GM12878 (cell line): ENCODE results near the gene ESYT2.

Experiments used
- IRF4 ChIP-seq: IDR thresholded peaks from 2 replicates; pipeline ENCODE4 v1.6.1; 2011; ENCODE audit warnings: low read depth, low read length
- PAX8 ChIP-seq: fragments of 450-650 bp; IDR thresholded peaks from 2 replicates; pipeline ENCODE4 v1.6.1; 2017; ENCODE audit warnings: mild to moderate bottlenecking, moderate library complexity
- POLR2AphosphoS5 ChIP-seq: IDR thresholded peaks from 2 replicates; pipeline ENCODE4 v1.6.1; 2011; ENCODE audit warnings: mild to moderate bottlenecking, low read length, inconsistent platforms
- RAD51 ChIP-seq: fragments of 450-650 bp; IDR thresholded peaks from 2 replicates; pipeline ENCODE4 v1.6.1; 2016; ENCODE audit warnings: moderate library complexity, mild to moderate bottlenecking, inconsistent platforms
- SP1 ChIP-seq: IDR thresholded peaks from one replicate; pipeline ENCODE4 v1.6.1; 2011; ENCODE audit warnings: low read depth, low read length
- TF ChIP-seq, protein P1 (sequence below), 3 experiments: IDR thresholded peaks in 2 of 3; conservative IDR thresholded peaks in 1 of 3; 2 replicates each; pipeline ENCODE4 v1.5.1; 2011; ENCODE audit warnings: low read depth in 3 of 3, low read length in 3 of 3, mild to moderate bottlenecking in 3 of 3, control low read depth in 2 of 3, moderate library complexity in 2 of 3, inconsistent platforms in 1 of 3, mixed read lengths in 1 of 3; ENCODE audit not compliant: control insufficient read depth in 2 of 3, insufficient read depth in 1 of 3; ENCODE audit errors: extremely low read depth in 1 of 3
- TF ChIP-seq, protein P2 (sequence below): IDR thresholded peaks from 2 replicates; pipeline ENCODE4 v1.6.1; 2012; ENCODE audit warnings: low read depth, low read length, improper control_type of control experiment

DNA sequence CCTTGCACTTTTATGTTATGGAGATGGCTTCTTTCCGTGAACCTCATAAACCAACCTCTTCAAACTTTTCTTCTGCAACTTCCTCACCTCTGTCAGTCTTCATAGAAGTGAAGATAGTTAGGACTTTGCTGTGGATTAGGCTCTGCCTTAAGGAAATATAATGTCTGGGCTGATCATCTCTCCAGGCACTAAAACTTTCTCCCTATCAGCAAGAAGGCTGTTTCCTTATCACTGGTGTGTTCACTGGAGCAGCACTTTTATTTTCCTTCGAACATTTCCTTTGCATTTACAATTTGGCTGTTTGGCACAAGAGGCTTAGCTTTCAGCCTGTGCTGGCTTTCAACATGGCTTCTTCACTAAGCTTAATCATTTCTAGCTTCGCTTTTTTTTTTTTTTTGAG is 52.8 kb downstream of the ESYT2 start:
- TF ChIP-seq SP1, result no peak
- TF ChIP-seq, protein P1, sequence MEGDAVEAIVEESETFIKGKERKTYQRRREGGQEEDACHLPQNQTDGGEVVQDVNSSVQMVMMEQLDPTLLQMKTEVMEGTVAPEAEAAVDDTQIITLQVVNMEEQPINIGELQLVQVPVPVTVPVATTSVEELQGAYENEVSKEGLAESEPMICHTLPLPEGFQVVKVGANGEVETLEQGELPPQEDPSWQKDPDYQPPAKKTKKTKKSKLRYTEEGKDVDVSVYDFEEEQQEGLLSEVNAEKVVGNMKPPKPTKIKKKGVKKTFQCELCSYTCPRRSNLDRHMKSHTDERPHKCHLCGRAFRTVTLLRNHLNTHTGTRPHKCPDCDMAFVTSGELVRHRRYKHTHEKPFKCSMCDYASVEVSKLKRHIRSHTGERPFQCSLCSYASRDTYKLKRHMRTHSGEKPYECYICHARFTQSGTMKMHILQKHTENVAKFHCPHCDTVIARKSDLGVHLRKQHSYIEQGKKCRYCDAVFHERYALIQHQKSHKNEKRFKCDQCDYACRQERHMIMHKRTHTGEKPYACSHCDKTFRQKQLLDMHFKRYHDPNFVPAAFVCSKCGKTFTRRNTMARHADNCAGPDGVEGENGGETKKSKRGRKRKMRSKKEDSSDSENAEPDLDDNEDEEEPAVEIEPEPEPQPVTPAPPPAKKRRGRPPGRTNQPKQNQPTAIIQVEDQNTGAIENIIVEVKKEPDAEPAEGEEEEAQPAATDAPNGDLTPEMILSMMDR (IDR thresholded peaks at IDR 0.05 in 2 of 3, conservative IDR thresholded peaks at IDR 0.05 in 1 of 3; ENCODE audit: control insufficient read depth in 2 of 3, extremely low read depth in 1 of 3, insufficient read depth in 1 of 3, low read depth in 3 of 3, low read length in 3 of 3), result no peak
- no peak for TF ChIP-seq POLR2AphosphoS5
- TF ChIP-seq, protein P2, sequence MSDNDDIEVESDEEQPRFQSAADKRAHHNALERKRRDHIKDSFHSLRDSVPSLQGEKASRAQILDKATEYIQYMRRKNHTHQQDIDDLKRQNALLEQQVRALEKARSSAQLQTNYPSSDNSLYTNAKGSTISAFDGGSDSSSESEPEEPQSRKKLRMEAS, result no peak
- no peak for TF ChIP-seq RAD51
- no peak for TF ChIP-seq IRF4
- TF ChIP-seq PAX8, result no peak
